Endometrial microvascular endothelial cells (primary cell): ENCODE results near the gene PCYT2. TPM values are rescaled to one million over a fixed set of nuclear protein-coding genes. Genes with fewer than 3 reads are reported as not detected.

ENCODE experiments used
- in situ Hi-C: cut with HindIII; loops from 2 replicates; pipeline ENCODE4 v1.10.0; 2017; ENCODE audit warnings: low sequenced_read_pairs, low pct_unique_long_range_greater_than_20kb; ENCODE audit errors: inconsistent ontology term
- total RNA-seq: library from RNA; depleted of rRNA; stranded (reverse); fragments of >200 nt; gene quantifications from one replicate; pipeline ENCODE4 v1.2.3, GENCODE V29; 2015; ENCODE audit errors: inconsistent ontology term

Gene PCYT2
- total RNA-seq, 1 donor from 2014 or later = 41.0 TPM

DNA sequence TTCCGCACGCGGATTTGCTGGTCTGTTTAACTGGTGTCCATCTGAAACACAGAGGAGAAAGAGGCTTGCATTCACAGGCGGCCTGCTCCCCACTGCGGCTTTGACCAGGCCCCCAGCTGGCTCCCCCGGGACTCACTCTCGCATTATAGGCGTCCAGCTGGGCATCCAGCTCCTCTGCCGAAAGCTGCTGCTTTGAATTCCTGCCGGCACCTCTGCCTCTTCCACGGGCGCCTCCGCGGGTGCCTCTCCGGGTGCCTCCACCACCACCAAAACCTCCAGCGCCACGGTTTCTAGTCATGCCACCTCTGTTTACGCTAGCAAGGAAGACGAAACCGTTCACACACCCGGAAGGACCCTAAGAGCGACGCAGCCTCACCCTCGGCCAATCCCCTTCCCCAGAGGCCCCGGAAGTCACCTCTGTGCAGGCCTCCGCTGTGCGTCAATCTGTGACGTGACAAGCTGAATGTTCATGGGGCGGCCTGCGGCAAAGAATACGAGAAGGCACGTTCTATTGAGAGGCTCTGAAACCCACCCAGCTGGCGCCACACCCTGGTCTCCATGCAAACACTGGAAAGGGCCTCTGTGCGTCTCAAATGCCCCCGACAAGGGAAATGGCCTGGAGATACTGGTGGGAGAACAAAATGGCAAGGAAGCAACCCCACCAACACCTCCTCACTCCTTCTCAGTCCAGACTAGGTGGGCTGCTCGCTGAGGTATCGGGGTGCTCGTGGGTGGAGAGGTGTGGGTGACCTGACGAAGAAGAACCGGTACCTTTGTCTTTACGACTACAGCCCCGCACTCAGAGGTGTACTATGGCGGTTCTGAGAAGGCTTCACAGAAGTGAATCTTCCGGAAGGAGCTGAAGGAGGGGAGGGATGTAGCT lies 22.9 kb downstream of the PCYT2 start:
- in situ Hi-C loops = no loop called here

DNA sequence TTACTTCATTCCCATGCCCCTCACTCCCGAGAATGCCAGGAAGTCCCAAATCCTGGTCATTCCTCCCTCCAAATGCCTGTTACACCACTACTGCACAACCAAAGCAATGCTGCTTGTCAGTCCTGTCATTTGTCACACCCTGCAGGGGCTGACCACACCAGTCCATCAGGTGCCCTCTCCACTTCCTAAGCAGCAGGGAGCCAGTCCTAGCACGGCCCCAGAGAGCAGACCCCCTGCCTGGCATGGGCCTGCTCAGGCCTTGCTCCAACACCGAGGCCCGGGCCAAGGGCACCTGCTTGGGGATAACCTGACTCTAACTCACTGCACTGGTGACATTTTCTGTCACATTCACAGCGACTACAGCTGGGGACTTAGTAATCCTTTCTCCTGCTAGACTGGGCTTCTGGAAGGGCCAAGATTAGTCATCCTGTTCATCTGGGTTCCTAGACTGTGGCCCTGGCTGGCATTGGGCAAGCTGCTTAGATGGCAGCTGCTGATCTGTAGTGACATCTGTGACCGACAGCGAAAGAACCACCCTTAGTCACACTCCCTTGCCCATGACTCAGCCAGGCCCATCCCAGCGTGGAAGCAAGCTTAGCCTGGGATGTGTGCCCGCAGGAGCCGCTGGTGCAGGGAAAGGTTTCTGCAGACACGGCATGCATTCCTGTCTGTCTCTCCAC lies 25.2 kb downstream of the PCYT2 start:
- in situ Hi-C loops = no loop called here

DNA sequence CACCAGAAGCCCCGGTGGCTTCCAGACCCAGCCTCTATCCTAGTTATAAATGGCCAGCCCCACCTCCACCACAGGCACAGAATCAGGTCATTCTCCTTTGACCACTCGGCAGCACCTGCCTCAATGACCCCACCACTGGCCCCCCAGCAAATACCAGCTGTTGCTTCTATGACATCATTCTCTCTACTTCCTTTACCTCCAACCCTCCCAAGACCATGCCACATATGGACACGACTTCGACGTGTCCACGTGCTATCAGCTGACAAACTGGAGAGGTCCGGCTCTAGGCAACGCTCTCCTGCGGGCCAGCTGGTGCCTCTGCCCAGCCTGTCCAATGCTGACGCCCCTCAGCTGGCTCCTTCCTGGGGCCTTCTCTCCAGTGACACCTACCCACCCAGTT lies 25.7 kb downstream of the PCYT2 start:
- in situ Hi-C loops = no loop called here

DNA sequence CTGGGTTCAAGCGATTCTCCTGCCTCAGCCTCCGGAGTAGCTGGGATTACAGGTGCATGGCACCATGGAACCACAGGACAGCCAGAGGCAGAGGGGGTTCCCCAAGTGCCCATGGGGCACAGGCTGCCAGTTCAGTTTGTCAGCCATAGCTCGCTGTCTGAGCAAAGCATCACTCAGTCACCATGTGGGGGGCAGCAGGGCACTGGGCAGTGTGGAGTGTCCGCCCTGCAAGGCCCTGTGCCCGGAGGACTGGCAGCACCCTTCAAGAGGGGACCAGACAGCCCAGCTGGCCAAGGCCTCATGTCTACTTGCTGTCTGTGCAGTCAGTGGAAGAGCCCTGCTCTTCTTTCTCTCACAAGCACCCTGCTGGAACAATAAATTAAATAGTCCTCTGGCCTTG lies 26.2 kb downstream of the PCYT2 start:
- in situ Hi-C loops = no loop called here

DNA sequence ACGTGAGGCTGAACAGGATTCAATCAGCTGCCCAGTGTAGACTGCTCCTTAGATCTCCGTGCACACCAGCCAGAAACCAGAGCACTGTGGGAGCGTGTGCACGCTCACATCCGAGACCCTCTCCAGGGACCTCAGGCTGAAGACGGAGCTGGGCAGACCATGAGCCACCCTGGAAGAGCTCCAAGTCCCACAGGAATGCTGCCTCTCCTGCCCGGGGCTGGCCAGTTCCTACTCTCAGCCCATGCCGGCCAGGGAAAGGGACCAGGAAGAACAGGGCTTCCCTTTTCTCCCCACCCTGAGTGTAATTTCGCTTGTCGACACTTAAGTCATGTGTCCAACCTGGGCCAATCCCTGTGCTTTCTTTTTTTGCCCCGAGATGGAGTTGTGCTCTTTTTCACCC lies 26.7 kb downstream of the PCYT2 start:
- in situ Hi-C loops = no loop called here

DNA sequence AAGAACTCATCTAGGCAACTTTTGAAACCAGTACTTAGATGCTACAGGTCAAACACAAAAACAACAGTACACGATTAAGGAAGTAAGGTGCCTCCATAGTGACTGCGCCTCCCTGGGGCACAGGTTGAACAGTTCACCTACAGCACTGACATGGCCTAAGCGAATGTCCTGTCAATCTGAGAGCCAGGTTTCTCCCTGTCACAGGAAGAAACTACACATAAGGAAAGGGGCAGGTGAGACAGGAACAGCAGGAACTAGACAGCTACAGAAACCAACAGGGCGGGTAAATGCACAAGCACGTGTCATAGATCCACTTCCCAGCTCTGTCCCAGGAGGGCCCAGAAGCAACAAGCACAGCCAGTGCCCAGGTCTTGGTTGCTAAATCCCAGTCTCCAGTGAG lies 32.1 kb downstream of the PCYT2 start:
- in situ Hi-C loops = no loop called here

DNA sequence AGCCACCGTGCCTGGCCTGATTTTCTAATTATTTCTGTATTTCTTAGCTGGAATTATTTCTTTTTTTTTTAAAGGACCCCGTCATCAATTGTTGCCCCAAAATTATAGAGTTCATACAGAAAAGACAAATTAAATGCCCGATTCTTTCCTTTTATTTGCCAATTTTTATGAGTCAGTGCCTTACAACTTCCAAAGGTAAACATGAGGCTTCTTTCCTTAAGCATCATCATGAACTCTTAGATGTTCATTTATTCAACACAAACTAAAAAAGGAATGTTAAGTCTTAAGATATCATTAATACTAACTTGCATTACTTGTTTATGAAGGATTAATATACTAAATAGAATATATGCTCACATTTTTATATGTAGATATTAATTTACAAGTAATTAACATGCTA lies 32.9 kb downstream of the PCYT2 start:
- in situ Hi-C loops = no loop called here

DNA sequence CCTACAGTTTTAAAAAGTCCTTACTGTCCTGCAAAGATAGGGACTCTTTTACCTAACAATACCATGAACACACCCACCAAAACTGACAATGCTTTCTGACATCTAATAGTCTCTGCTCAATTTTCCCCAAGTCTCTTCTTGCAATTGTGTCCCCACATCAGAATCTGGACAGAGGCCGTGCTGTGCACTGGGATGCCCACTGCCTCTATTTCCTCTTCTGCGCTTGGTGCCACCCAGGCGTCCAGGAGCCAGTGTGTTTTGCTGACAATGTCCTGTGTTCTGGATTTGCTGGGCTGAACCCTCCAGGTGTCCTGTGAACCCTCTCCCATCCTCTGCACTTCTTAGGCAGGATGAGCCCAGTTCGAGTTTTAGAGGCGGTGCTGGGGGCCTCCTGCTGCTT lies 33.6 kb downstream of the PCYT2 start:
- in situ Hi-C loops = no loop called here

DNA sequence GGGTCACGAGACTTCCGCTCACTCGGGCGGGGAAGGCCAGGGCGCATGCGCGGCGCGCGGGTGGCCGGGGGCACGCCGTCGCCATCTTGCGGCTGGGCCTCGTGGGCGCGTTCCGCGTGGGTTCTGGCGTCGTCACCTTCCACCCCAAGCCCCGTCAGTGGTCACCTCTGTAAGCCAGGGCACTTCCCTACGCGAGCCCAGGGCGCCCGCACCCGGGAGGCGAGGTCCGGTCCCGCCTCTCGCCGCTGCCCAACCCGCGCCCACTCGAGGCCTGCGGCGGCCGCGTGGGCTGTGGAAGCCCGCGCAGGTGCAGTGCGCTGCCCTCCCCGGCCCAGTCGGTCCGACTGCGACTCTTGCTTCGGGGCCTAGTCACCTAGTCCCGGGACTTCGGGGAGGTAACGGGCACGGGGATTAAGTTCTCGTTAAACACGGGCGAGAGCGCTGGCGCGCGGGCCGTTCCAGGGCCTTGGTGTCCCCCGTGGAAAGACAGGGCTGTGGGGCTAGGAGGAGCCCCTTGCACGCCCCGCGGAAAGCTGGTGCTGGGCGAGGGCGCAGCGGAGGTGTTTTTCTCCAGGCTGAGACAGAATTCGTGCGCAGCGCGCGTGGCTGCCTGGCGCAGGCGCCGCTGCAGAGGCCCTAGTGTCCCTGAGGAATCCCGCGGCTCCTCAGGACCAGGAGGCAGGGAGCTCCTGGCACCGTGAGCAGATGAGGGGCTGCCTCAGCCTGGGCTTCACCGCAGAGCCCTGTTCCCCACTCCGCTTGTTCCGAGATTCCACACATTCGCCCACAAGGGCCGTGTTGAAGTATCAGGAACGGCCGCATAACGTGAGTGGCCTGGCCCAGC lies 39.6 kb downstream of the PCYT2 start:
- in situ Hi-C loops = no loop called here

DNA sequence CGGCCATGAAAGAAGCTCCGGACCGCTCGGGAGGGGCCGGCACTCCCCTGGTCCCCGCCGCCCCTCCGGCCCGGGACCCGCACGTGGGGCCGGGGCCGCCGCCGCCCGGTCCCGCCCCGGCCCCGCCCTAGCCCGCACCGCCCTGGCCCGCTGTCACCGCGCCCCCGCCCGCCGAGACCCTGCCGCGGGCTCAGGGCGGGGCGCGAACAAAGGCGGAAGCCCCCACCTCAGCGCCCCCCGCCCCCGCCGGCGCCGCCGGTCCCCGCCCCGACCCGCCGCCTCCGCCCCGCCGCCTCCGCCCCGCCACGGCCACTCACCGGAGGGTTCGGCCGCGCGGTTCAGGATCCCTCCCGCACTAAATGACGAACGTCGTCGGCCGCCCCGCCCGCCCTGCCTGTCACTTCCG lies 40.2 kb downstream of the PCYT2 start, which contains the start of gene ARHGDIA:
Gene ARHGDIA (minus strand): TSS at position 357 of the 406 bp plus-strand sequence. CDS start 1,407 bp downstream, outside the sequence.
- in situ Hi-C loops = no loop called here

DNA sequence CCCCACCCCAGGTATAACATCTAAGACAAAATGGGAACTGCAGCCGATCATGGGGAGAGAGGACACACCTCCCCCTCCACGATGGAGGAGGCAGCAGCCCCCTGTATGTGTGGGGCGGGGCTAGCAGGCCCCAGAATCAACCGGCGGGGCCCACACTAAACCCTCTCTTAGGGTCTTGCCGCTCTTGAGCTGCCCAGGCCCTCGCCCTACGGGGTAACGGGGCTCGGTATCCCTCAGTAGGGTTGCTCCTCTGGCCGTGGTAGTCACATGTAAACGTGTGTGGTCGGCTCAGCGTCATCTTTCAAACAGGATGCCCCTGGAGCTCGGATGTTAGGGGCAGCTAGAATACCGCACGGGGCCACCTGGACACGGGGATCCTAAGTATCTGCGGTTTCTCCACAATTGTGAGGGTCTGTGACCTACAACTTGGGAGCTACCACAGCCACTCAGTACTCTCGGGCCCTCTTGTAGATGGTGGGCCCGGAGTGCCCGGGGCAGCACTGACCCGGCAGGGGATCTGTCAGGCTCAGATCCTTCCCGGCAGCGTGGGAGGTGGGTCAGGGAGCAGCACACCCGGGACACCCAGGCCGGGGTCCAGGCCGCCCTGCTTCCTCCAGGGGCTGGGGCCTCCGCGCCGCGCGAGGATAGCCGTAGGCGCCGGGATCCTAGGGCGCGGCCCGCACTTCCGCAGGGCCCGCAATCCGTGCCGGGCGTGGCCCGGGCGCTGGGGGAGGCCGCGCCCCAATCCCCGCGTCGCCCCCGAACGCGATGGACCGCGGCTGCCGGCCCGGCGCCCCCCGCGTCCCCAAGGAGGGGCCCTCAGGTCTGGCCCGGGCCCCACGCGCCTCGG lies 40.8 kb downstream of the PCYT2 start:
- in situ Hi-C loops = no loop called here

DNA sequence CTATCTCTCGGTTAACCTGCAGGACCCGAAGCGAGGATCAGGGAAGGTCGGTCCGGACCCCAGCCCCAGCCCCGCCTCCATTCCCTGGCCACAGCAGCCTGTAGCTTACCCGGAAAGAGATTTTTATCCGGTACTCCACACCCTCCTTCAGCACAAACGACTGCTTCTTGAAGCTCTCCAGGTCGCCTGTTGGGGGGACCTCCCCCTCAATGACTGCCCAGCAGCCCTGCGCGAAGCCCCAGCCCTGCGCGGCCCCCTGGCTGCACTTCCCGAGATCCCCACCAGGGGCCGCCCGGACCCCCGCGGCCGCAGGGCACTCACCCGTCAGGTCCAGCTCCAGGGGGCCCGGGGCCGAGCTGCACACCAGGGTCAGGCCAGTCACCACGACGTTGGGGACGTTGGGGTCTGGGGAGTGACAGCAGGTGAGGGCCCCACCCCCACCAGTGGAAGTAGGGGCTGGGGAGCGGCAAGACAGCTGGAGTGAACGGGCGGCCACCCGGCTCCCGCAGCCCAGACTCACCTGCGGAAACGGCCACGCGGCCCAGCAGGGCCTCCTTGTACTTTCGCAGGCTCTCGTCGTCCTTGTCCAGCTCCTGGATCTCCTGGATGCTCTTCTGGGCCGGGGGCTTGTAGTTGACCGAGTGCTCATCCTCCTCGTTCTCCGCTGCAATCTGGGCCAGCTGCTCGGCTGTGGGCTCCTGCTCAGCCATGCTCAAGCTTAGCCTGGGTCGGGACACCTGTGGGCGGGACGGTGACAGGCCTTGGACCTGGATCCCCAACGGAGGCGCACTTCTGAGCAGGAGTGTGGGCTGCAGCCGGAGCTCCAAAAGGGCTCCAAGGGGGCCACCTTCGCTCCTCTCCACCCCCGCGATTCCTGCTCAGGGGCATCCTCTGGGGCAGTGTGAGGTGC lies 41.7 kb downstream of the PCYT2 start:
- in situ Hi-C loops = no loop called here

DNA sequence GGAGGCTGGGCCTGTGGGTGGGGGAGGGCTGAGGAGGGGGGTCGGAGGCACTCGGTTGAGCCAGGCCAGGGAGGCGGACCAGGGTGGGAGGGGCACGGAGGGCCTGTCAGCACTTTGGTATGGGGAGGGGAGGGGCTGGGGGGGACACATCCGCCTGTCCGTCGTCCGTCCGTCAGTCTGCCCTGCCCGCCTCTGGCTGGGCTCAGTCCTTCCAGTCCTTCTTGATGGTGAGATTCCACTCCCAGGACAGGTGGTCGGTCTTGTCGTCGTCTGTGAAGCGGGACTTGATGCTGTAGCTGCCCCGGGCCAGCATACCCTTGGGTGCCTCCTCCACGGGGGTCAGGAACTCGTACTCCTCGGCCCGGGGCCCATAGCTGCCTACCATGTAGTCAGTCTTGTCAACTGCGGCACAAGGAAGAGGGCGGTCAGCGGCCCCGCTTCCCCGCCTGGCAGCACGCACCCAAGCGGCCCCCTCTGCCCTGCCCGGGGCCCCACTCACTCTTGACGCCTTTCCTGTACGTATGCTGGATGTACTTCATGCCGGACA lies 42.5 kb downstream of the PCYT2 start:
- in situ Hi-C loops = no loop called here

DNA sequence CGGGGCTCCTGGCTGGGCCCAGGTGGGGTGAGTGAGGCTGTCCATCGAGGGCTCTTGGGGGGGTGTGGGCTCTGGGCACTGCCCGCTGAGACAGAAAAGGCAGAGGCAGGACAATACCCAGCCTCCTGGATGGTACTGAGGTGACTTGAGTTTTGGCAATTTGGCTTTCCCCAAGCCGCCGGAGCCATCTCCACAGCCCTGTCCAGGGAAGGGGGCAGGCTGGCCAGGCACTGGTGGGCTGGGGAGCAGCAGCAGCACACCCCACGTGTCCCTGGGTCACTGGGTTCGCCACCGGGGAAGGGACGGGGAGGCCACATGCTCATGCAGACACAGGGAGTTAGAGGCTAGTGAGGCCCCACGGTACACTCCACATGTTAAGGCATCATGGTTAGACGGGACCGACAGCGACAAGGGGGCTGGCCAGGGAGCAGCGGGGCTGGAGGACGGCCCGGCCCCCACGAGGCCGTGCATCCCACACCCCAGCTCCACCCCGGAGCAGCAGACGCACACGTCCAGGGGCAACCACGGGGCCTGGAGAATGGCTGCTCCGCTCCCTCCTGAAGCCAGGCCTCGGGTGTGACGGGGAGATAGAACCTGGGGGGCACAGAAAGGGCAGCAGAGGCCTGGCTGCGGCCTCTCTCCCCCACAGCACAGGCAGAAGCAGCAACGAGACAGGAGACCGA lies 43.1 kb downstream of the PCYT2 start:
- in situ Hi-C loops = no loop called here

DNA sequence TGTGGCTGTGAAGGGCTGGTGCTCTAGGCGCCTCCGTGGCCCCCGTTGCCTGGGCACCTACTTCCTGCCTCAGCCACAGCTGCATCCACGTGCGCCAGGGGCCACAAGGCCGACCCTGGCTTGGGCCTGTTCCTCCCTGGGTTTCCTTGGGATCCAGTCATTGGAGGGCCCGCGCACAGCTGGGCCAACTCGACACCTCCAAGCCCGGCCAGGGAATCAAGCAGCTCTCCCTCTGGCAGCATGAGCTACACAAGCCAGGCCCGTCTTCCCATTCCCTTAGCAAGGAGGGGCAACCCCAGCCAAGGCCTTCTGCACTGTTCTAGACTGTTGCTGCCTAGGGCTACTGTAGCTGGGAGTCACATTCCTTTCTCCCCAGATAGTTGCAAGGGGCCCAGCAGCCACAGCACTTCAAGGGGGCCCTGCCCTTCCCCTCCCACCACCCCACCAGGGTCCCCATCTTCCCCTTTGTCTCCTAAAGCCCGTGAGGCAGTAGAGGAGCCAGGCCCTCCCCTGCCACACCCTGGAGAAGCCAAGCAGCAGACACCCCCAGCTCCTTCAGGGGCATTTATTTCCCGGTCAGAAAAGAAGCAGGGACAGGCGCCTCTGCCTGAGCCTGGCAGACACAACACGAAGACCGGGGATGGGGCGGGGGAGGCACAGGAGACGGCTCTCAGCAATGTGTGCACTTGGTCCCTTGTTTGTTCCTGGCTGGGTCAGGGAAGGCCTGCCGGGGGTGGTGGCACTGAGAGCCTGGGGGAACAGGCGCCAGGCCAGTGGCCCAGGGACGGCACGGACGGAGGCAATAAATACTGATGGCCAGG lies 43.8 kb downstream of the PCYT2 start:
- in situ Hi-C loops = no loop called here
